ENCODE results near the gene TRAK1.

Gene TRAK1

GRCh38 chr3:42177801-42178150, 86.6 kb downstream of the TRAK1 start:
- DNase-seq (ENCODE audit: low read depth): no peak

- DNase-seq (ENCODE audit: low read depth): no peak
Observed at GRCh38 chr3:42179110-42179725, 88.1 kb downstream of the TRAK1 start.

GRCh38 chr3:42180901-42181300, 89.7 kb downstream of the TRAK1 start:
- DNase-seq (ENCODE audit: low read depth): no peak

GRCh38 chr3:42182555-42182954, 91.4 kb downstream of the TRAK1 start:
- no peak for DNase-seq (ENCODE audit: low read depth)

GRCh38 chr3:42183991-42184632, 93.0 kb downstream of the TRAK1 start:
- DNase-seq (ENCODE audit: low read depth): no peak

GRCh38 chr3:42184651-42185443, 93.7 kb downstream of the TRAK1 start:
- DNase-seq (ENCODE audit: low read depth): no peak

- DNase-seq (ENCODE audit: low read depth): no peak
Observed at GRCh38 chr3:42187936-42188335, 96.8 kb downstream of the TRAK1 start.

GRCh38 chr3:42188376-42188775, 97.2 kb downstream of the TRAK1 start:
- no peak for DNase-seq (ENCODE audit: low read depth)

- DNase-seq (ENCODE audit: low read depth): no peak
Observed at GRCh38 chr3:42189001-42189460, 97.9 kb downstream of the TRAK1 start.

- DNase-seq (ENCODE audit: low read depth): no peak
Observed at GRCh38 chr3:42189736-42190135, 98.6 kb downstream of the TRAK1 start.

GRCh38 chr3:42190701-42191442, 99.7 kb downstream of the TRAK1 start:
- peak; percentile 58 for DNase-seq (ENCODE audit: low read depth)

- DNase-seq (ENCODE audit: low read depth): no peak
Observed at GRCh38 chr3:42191443-42191747, 100.2 kb downstream of the TRAK1 start.

GRCh38 chr3:42192334-42193200, 101.4 kb downstream of the TRAK1 start:
- DNase-seq (ENCODE audit: low read depth): no peak

GRCh38 chr3:42194943-42195510, 103.9 kb downstream of the TRAK1 start:
- no peak for DNase-seq (ENCODE audit: low read depth)

GRCh38 chr3:42195879-42196330, 104.7 kb downstream of the TRAK1 start:
- DNase-seq (ENCODE audit: low read depth): no peak

GRCh38 chr3:42198709-42199108, 107.6 kb downstream of the TRAK1 start:
- DNase-seq (ENCODE audit: low read depth): no peak

GRCh38 chr3:42202217-42202865, 111.2 kb downstream of the TRAK1 start:
- no peak for DNase-seq (ENCODE audit: low read depth)

- DNase-seq (ENCODE audit: low read depth): no peak
Observed at GRCh38 chr3:42204867-42205599, 113.9 kb downstream of the TRAK1 start.

- no peak for DNase-seq (ENCODE audit: low read depth)
Observed at GRCh38 chr3:42205800-42206514, 114.8 kb downstream of the TRAK1 start.

All from T follicular helper cell (primary cell).